B cell (primary cell): ENCODE measurements around the gene MMAB. TPM values are rescaled to one million over a fixed set of nuclear protein-coding genes. Genes with fewer than 3 reads are reported as not detected.

ENCODE experiments used
- ATAC-seq: fragments of 200-7000 bp; cut with Tn5 transposase; one replicate; pipeline ENCODE4 v1.10.0; 2021; ENCODE audit warnings: low read depth, mild to moderate bottlenecking, moderate number of reproducible peaks, moderate library complexity
- CTCF ChIA-PET: fragments of 350-600 bp; sonication (Branson Sonifier 250); formaldehyde crosslinking; loops from one replicate; lab custom pipeline; 2021; ENCODE audit warnings: antibody characterized with exemption, inconsistent platforms; lab: Charles Lee
- POLR2A ChIA-PET: fragments of 350-600 bp; sonication (Branson Sonifier 250); formaldehyde crosslinking; loops from one replicate; lab custom pipeline; 2021; ENCODE audit warnings: antibody characterized with exemption; lab: Charles Lee
- DNase-seq: peaks from one replicate; pipeline ENCODE4 v3.0.0; 2013
- H2AFZ ChIP-seq: 2 replicates; pipeline ENCODE4 v1.6.1; 2012; ENCODE audit warnings: mild to moderate bottlenecking, low read depth, low read length; ENCODE audit not compliant: insufficient read depth, poor library complexity, severe bottlenecking
- H3K27ac ChIP-seq, 2 donors: 1 replicate in 1 of 2; 2 replicates in 1 of 2; pipeline ENCODE4 v1.5.1; 2012 to 2013; ENCODE audit warnings: low read length in 2 of 2, mild to moderate bottlenecking in 2 of 2, moderate library complexity in 1 of 2
- H3K27me3 ChIP-seq, 4 experiments: fragments of 200-600 bp in 1 of 4; sonication (generic) in 1 of 4; replicated peaks in 1 of 4; 1 replicate in 2 of 4; 2 replicates in 2 of 4; pipeline versions ENCODE4 v1.6.1 to v1.7.0; 2013 to 2016; ENCODE audit warnings: low read length in 3 of 4, mild to moderate bottlenecking in 2 of 4, mixed read lengths in 1 of 4, moderate library complexity in 1 of 4; ENCODE audit not compliant: insufficient read depth in 4 of 4, control insufficient read depth in 3 of 4; ENCODE audit errors: control extremely low read depth in 1 of 4
- H3K36me3 ChIP-seq, 2 experiments: replicated peaks in 1 of 2; 1 replicate in 1 of 2; 2 replicates in 1 of 2; pipeline versions ENCODE4 v1.6.1 to v1.7.1; 2013; ENCODE audit warnings: low read length in 1 of 2; ENCODE audit not compliant: insufficient read depth in 2 of 2, control insufficient read depth in 1 of 2; ENCODE audit errors: control extremely low read depth in 1 of 2, extremely low read depth in 1 of 2
- H3K4me1 ChIP-seq, 2 donors: fragments of 200-600 bp in 1 of 2; sonication (generic) in 1 of 2; 1 replicate in 1 of 2; 2 replicates in 1 of 2; pipeline versions ENCODE4 v1.5.1 to v1.6.1; 2013 to 2017; ENCODE audit warnings: low read length in 2 of 2; ENCODE audit not compliant: control insufficient read depth in 2 of 2, insufficient read depth in 2 of 2
- H3K4me2 ChIP-seq: replicated peaks from 2 replicates; pipeline ENCODE3; 2012; ENCODE audit warnings: mild to moderate bottlenecking, low read depth, low read length; ENCODE audit not compliant: poor library complexity, severe bottlenecking
- H3K4me3 ChIP-seq, 5 experiments: fragments of 200-600 bp in 1 of 5; sonication (generic) in 1 of 5; 1 replicate in 3 of 5; 2 replicates in 2 of 5; pipeline versions ENCODE4 v1.5.1 to v1.7.0; 2011 to 2016; ENCODE audit warnings: low read length in 4 of 5, mild to moderate bottlenecking in 4 of 5, low read depth in 2 of 5, control low read depth in 1 of 5, moderate library complexity in 1 of 5; ENCODE audit not compliant: insufficient read depth in 1 of 5; ENCODE audit errors: control extremely low read depth in 1 of 5, extremely low read depth in 1 of 5
- H3K79me2 ChIP-seq: fragments of 200-600 bp; sonication (generic); one replicate; pipeline ENCODE4 v1.6.0; 2016; ENCODE audit warnings: low read length; ENCODE audit not compliant: control insufficient read depth, insufficient read depth
- H3K9ac ChIP-seq: fragments of 200-600 bp; sonication (generic); 2 replicates; pipeline ENCODE4 v1.6.1; 2017; ENCODE audit warnings: mild to moderate bottlenecking, low read length, moderate library complexity
- H3K9me3 ChIP-seq, 3 donors: one replicate each; pipeline versions ENCODE4 v1.6.1 to v1.7.1; 2013; ENCODE audit warnings: low read length in 2 of 3; ENCODE audit not compliant: control insufficient read depth in 2 of 3, insufficient read depth in 1 of 3; ENCODE audit errors: control extremely low read depth in 1 of 3
- H4K20me1 ChIP-seq: 2 replicates; pipeline ENCODE4 v1.6.0; 2012; ENCODE audit warnings: mild to moderate bottlenecking, low read length; ENCODE audit not compliant: insufficient read depth, control insufficient read depth, poor library complexity, severe bottlenecking
- H3K27ac Mint-ChIP-seq: one replicate; pipeline ENCODE4 v1.8.0; 2021; ENCODE audit warnings: mixed read lengths
- H3K27me3 Mint-ChIP-seq: one replicate; pipeline ENCODE4 v1.8.0; 2021; ENCODE audit warnings: mixed read lengths
- H3K4me1 Mint-ChIP-seq: one replicate; pipeline ENCODE4 v1.8.0; 2021; ENCODE audit warnings: mixed read lengths
- H3K4me3 Mint-ChIP-seq: one replicate; pipeline ENCODE4 v1.8.0; 2021; ENCODE audit warnings: mixed read lengths
- H3K9me3 Mint-ChIP-seq: one replicate; pipeline ENCODE4 v1.8.0; 2022; ENCODE audit warnings: mixed read lengths; ENCODE audit not compliant: insufficient read depth
- CTCF ChIP-seq: fragments of 200-600 bp; IDR thresholded peaks from one replicate; pipeline ENCODE4 v1.8.0; 2022; ENCODE audit warnings: antibody characterized with exemption, mild to moderate bottlenecking
- EZH2 ChIP-seq: IDR thresholded peaks from 2 replicates; pipeline ENCODE4 v1.6.1; 2012; ENCODE audit warnings: borderline replicate concordance, low read depth, mild to moderate bottlenecking, moderate library complexity, low read length; ENCODE audit not compliant: insufficient read depth, poor library complexity, severe bottlenecking
- WGBS: methylation state at CpG from one replicate; pipeline ENCODE4 v1.1.5; 2013; ENCODE audit warnings: missing lambda C conversion rate; ENCODE audit not compliant: insufficient coverage; 5-methylcytosine and 5-hydroxymethylcytosine counted together
- intact Hi-C: fragments of 100-400 bp; cut with micrococcal nuclease; formaldehyde crosslinking; loops from one replicate; pipeline ENCODE4 v1.10.0; 2022
- polyA plus RNA-seq: library from polyadenylated mRNA; depleted of rRNA; stranded (reverse); fragments of >200 nt; gene quantifications from 2 replicates; pipeline ENCODE4 v1.2.3, GENCODE V29; 2012
- total RNA-seq, 2 donors: library from RNA; stranded (reverse); fragments of 120-200 nt in 1 of 2; gene quantifications; 1 replicate in 1 of 2; 2 replicates in 1 of 2; pipeline versions ENCODE4 v1.2.3 to v1.2.4, GENCODE V29; 2013 to 2022

The MMAB gene
- total and polyA plus RNA-seq, 2 donors (not counting 1 experiment from before 2014, with no cell fraction given): 15.0 to 20.5 TPM

GRCh38 chr12:109600481-109600880 lies 27.2 kb upstream of the MMAB start:
- TF ChIP-seq EZH2 (no peak), CTCF (no peak)
- no peak overlapping the region for H3K4me2 ChIP-seq
- Mint-ChIP-seq H3K27me3 (peaks cover 6% of the 10 kb centered on the region), H3K4me1 (peaks cover 11% of the 10 kb centered on the region), H3K27ac (no peak overlapping the region), H3K4me3 (no peak overlapping the region), H3K9me3 (no peaks in the 10 kb centered on the region)
- ChIA-PET CTCF (interaction anchor here (1.9 kb wide), 1 partner anchor 174 kb away, joined by 9 read pairs; no protein-coding TSS in a partner anchor), POLR2A (no interaction called here)
- H3K79me2 ChIP-seq: no peaks in the 10 kb centered on the region
- no peaks in the 10 kb centered on the region for H3K9me3 ChIP-seq
- ATAC-seq (no peak), DNase-seq (no peak)
- H2AFZ ChIP-seq: no peak overlapping the region
- peaks cover 4 to 6% of the 10 kb centered on the region in 2 donors for H3K4me1 ChIP-seq
- H3K36me3 ChIP-seq: no peaks in the 10 kb centered on the region
- no peaks in the 10 kb centered on the region for H4K20me1 ChIP-seq
- H3K4me3 ChIP-seq: no peak overlapping the region
- H3K9ac ChIP-seq: no peak overlapping the region
- no peak overlapping the region for H3K27ac ChIP-seq
- intact Hi-C loops: no loop called here
- no peaks in the 10 kb centered on the region for H3K27me3 ChIP-seq
- WGBS: 85% methylated on average over 1 of the region's 2 CpGs

- Mint-ChIP-seq H3K4me1 (peaks cover 11% of the 10 kb centered on the region), H3K4me3 (no peak overlapping the region), H3K9me3 (no peaks in the 10 kb centered on the region), H3K27me3 (no peaks in the 10 kb centered on the region), H3K27ac (no peak overlapping the region)
- CTCF ChIA-PET: interaction anchor here (0.8 to 3.3 kb wide), 7 partner anchors 13 to 246 kb away, joined by 3 to 58 read pairs (median 9); no protein-coding TSS in a partner anchor
- TF ChIP-seq CTCF: no peak
- no peak for TF ChIP-seq EZH2
- H3K27me3 ChIP-seq: no peaks in the 10 kb centered on the region
- no peak overlapping the region for H2AFZ ChIP-seq
- peaks cover 4 to 6% of the 10 kb centered on the region in 2 donors for H3K4me1 ChIP-seq
- no peaks in the 10 kb centered on the region for H4K20me1 ChIP-seq
- H3K4me3 ChIP-seq: no peak overlapping the region
- ATAC-seq: no peak
- H3K9ac ChIP-seq: no peak overlapping the region
- H3K79me2 ChIP-seq: no peaks in the 10 kb centered on the region
- intact Hi-C loops: loop anchor here (5.0 kb wide), 1 partner anchor 248 kb away; no protein-coding TSS in a partner anchor
- POLR2A ChIA-PET: no interaction called here
- DNase-seq: no peak
- H3K27ac ChIP-seq: no peak overlapping the region
- WGBS: 96% methylated on average over 3 of the region's 7 CpGs
- H3K4me2 ChIP-seq: no peak overlapping the region
- H3K36me3 ChIP-seq: no peaks in the 10 kb centered on the region
- H3K9me3 ChIP-seq: no peaks in the 10 kb centered on the region
Observed at GRCh38 chr12:109599087-109599486, 25.8 kb upstream of the MMAB start.
